OCI-LY3 (cell line): ENCODE results near the gene PTGIS.

Experiments
- H2AFZ ChIP-seq: fragments of 200-600, 300-600 bp; shearing (Covaris generic); 2 replicates; pipeline ENCODE4 v1.6.0; 2014; ENCODE audit warnings: antibody characterized with exemption, low read depth, low read length
- H3K27ac ChIP-seq: fragments of 200-600, 300-600 bp; sonication (generic); 2 replicates; pipeline ENCODE4 v1.5.1; 2014; ENCODE audit warnings: mild to moderate bottlenecking, low read length, moderate library complexity, mixed read lengths
- H3K27me3 ChIP-seq: fragments of 200-600, 300-600 bp; sonication (generic); 2 replicates; pipeline ENCODE4 v1.6.1; 2014; ENCODE audit warnings: low read depth, low read length, mixed read lengths
- H3K36me3 ChIP-seq: fragments of 200-600, 300-600 bp; sonication (generic); replicated peaks from 2 replicates; pipeline ENCODE3; 2014; ENCODE audit warnings: low read depth, low read length, mixed read lengths
- H3K4me1 ChIP-seq: fragments of 300-600, 200-600 bp; sonication (generic); 2 replicates; pipeline ENCODE4 v1.6.1; 2014; ENCODE audit warnings: low read length, mixed read lengths
- H3K4me2 ChIP-seq: fragments of 200-600, 300-600 bp; sonication (generic); 2 replicates; pipeline ENCODE4 v1.6.1; 2014; ENCODE audit warnings: low read length, mixed read lengths
- H3K4me3 ChIP-seq: fragments of 300-600, 200-600 bp; sonication (generic); 2 replicates; pipeline ENCODE4 v1.5.1; 2014; ENCODE audit warnings: antibody characterized with exemption, mild to moderate bottlenecking, low read length, moderate library complexity
- H3K79me2 ChIP-seq: fragments of 300-600, 200-600 bp; shearing (Covaris generic); 2 replicates; pipeline ENCODE4 v1.6.1; 2014; ENCODE audit warnings: mild to moderate bottlenecking, low read length, mixed read lengths
- H3K9ac ChIP-seq: fragments of 300-600, 200-600 bp; shearing (Covaris generic); 2 replicates; pipeline ENCODE4 v1.6.0; 2014; ENCODE audit warnings: mild to moderate bottlenecking, low read length, moderate library complexity
- H3K9me3 ChIP-seq: fragments of 200-600, 300-600 bp; shearing (Covaris generic); 2 replicates; pipeline ENCODE4 v1.6.1; 2014; ENCODE audit warnings: low read length, mixed read lengths; ENCODE audit not compliant: insufficient read depth
- H4K20me1 ChIP-seq: fragments of 200-600, 300-600 bp; sonication (generic); 2 replicates; pipeline ENCODE4 v1.6.1; 2016; ENCODE audit warnings: low read length, mixed read lengths; ENCODE audit not compliant: insufficient read depth
- EZH2phosphoT487 ChIP-seq: fragments of 200-600 bp; shearing (Covaris generic); IDR thresholded peaks from 2 replicates; pipeline ENCODE4 v1.6.1; 2018; ENCODE audit warnings: antibody characterized with exemption, mixed run types, low read depth
- TF ChIP-seq, protein P1 (sequence below): fragments of 200-600, 300-600 bp; sonication (generic); IDR thresholded peaks from 2 replicates; pipeline ENCODE4 v1.5.1; 2014; ENCODE audit warnings: antibody characterized with exemption, low read length, low read depth

The PTGIS gene

DNA sequence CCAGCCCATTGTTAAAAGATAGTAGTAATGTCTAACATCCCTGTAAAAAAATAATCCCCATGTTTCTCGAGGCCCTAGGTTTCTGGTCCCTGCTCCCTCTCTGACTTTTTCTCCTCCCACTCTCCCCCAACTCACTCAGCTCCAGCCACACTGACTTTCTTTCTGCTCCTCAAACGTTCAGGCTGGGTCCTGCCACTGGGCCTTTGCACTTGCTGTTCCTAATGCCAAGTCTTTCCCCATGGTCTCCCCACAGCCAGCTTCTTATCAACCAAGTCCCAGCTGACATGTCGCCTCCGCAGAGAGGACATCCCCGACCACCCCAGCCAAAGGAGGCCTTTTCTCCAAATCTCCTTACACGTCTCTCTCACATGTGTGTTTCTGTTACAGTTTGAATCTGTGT is 21.8 kb upstream of the PTGIS start:
- Histone ChIP-seq H4K20me1 (no peaks in the 10 kb centered on the region), H3K4me1 (no peaks in the 10 kb centered on the region), H3K4me3 (no peak overlapping the region), H3K4me2 (no peak overlapping the region), H3K79me2 (no peaks in the 10 kb centered on the region), H3K9ac (no peak overlapping the region), H3K27me3 (peaks cover 28% of the 10 kb centered on the region), H2AFZ (no peak overlapping the region), H3K9me3 (no peaks in the 10 kb centered on the region), H3K36me3 (no peaks in the 10 kb centered on the region), H3K27ac (no peak overlapping the region)
- TF ChIP-seq EZH2phosphoT487: no peak
- TF ChIP-seq, protein P1, sequence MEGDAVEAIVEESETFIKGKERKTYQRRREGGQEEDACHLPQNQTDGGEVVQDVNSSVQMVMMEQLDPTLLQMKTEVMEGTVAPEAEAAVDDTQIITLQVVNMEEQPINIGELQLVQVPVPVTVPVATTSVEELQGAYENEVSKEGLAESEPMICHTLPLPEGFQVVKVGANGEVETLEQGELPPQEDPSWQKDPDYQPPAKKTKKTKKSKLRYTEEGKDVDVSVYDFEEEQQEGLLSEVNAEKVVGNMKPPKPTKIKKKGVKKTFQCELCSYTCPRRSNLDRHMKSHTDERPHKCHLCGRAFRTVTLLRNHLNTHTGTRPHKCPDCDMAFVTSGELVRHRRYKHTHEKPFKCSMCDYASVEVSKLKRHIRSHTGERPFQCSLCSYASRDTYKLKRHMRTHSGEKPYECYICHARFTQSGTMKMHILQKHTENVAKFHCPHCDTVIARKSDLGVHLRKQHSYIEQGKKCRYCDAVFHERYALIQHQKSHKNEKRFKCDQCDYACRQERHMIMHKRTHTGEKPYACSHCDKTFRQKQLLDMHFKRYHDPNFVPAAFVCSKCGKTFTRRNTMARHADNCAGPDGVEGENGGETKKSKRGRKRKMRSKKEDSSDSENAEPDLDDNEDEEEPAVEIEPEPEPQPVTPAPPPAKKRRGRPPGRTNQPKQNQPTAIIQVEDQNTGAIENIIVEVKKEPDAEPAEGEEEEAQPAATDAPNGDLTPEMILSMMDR: no peak

DNA sequence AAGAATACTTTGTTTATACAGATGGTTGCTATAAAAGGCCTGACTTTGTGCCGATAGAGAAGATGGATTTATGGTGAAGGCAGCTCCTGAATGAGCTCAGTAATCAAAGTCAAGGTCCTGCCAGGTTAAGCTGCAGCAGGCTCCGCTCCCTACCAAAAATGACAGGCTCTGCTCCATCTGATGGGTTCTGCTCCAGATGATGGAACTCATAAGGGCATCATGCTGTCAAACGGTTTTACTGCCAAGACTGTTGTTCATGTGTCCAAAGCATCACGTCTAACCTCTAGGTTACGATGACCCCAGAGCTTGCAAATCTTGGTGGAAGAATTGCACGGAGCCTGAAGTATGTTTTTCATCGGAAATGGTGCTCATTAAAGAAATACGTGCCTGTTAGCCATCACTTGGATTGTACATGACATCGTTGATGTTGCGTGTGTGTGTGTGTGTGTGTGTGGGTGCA is 19.2 kb upstream of the PTGIS start:
- Histone ChIP-seq H3K4me2 (no peak overlapping the region), H4K20me1 (no peaks in the 10 kb centered on the region), H3K9me3 (peaks cover 7% of the 10 kb centered on the region; the same call in 1 of the 2 replicates), H2AFZ (no peak overlapping the region), H3K4me1 (no peaks in the 10 kb centered on the region), H3K79me2 (no peaks in the 10 kb centered on the region), H3K27me3 (peaks cover 42% of the 10 kb centered on the region), H3K9ac (no peak overlapping the region), H3K27ac (no peak overlapping the region), H3K4me3 (no peak overlapping the region), H3K36me3 (no peaks in the 10 kb centered on the region)
- no peak for TF ChIP-seq EZH2phosphoT487
- TF ChIP-seq, protein P1: no peak

DNA sequence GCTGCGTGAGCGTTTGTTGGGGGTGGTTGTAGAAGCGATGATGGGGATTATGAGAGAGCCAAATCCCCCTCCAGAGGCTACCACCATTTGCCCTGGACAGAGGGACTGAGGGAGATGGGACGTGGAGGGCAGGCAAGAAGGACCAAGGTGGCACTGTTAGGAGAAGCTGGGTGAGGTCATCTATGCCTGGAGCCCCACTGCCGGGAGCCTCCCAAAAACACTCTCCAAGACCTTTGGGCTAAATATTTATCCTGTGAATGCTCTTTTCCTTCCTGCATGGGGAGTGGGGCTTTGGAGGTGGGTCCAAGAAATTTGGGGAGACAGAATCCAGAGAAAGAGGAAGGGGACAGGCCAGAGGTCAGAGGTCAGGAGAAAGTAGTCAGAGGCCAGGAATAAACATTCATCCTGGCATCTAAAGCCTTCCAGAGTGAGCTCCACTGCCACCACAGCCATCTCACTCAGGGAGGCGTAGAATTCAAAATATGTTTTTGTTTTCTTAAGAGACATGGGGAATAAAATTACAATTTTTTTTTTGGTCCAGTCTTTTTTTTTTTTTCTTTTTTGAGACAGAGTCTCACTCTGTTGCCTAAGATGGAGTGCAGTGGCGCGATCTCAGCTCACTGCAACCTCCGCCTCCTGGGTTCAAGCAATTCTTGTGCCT is 17.8 kb upstream of the PTGIS start:
- no peak for TF ChIP-seq EZH2phosphoT487
- TF ChIP-seq, protein P1: no peak
- Histone ChIP-seq H3K4me2 (no peak overlapping the region), H3K9ac (no peak overlapping the region), H3K27me3 (peaks cover 50% of the 10 kb centered on the region), H3K36me3 (no peaks in the 10 kb centered on the region), H3K4me1 (no peaks in the 10 kb centered on the region), H3K27ac (no peak overlapping the region), H4K20me1 (no peaks in the 10 kb centered on the region), H3K79me2 (no peaks in the 10 kb centered on the region), H3K9me3 (peaks cover 7% of the 10 kb centered on the region; the same call in 1 of the 2 replicates), H2AFZ (no peak overlapping the region), H3K4me3 (no peak overlapping the region)

DNA sequence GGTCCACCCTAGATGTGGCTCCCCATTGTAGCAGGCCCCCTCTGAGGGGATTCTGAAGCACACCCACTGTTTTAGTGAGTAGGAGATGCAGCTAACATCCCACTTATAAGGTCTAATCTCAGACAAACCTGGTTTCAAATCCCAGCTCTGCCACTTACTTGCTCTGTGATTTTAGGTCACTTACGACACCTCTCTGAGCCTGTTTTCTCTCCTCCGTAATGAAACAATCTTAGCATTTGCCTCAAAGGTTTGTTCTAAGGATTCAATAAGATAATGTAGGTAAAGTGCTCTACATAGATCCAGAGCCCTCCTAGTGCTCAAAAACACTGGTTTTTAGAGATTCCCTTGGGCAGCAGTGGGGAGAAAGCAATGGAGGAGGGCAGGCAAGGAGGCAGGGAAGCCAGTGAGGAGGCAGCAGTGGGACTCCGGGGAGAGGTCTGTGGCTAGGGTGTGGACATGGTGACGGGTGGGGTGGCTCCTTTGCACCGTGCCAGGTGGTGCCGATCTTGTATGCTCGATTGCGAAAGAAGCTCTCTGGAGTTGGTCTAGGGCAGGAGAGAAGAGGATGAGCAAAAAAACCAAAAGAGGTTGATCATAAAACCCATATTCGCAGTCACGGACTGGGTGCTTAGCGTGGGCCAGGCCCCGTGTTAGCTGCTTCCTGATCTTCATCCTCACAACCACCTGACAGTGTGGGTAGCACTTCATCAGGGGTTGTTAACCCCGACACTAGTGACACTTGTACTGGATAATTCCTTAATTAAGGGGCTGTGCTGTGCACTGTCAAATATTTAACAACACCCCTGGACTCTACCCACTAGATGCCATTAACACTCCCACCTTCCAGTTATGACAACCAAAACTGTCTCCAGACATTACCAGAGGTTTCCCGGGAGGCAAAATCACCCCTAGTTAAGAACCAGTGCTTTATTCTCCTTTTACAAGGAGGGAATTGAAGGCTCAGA is 16.8 kb upstream of the PTGIS start:
- H3K27ac ChIP-seq: no peak overlapping the region

More for the DNA sequence above, 16.8 kb upstream of the PTGIS start:
- no peak overlapping the region for H3K4me2 ChIP-seq
- peaks cover 7% of the 10 kb centered on the region; the same call in 1 of the 2 replicates for H3K9me3 ChIP-seq
- H2AFZ ChIP-seq: no peak overlapping the region
- H3K79me2 ChIP-seq: no peaks in the 10 kb centered on the region
- no peaks in the 10 kb centered on the region for H3K4me1 ChIP-seq
- H3K36me3 ChIP-seq: no peaks in the 10 kb centered on the region
- H3K27me3 ChIP-seq: peaks cover 60% of the 10 kb centered on the region
- TF ChIP-seq, protein P1: no peak
- no peak for TF ChIP-seq EZH2phosphoT487
- no peak overlapping the region for H3K4me3 ChIP-seq
- no peaks in the 10 kb centered on the region for H4K20me1 ChIP-seq
- H3K9ac ChIP-seq: no peak overlapping the region
